HepG2 (cell line): ENCODE data around the gene GPT2. TPM values are rescaled to one million over a fixed set of nuclear protein-coding genes. Genes with fewer than 3 reads are reported as not detected.
A peak's percentile ranks its signal among the peaks of the same experiment; 100 is the strongest.

ENCODE experiments used
- AGO2 ChIP-seq: fragments of 200-400 bp; formaldehyde crosslinking; optimal IDR thresholded peaks from 2 replicates; pipeline ENCODE3; 2017; ENCODE audit warnings: mild to moderate bottlenecking, low read depth, low read length, moderate library complexity
- ATF7-NPFF ChIP-seq: sonication (generic); formaldehyde crosslinking; IDR thresholded peaks from 2 replicates; pipeline ENCODE4 v1.8.1; 2023; ENCODE audit warnings: mild to moderate bottlenecking, low read depth, missing genetic modification reagents, moderate library complexity
- DNMT3B ChIP-seq: conservative IDR thresholded peaks from 2 replicates; pipeline ENCODE4 v1.6.1; 2016; ENCODE audit warnings: missing biosample characterization, control low read depth
- FOSL2 ChIP-seq: sonication (generic); formaldehyde crosslinking; IDR thresholded peaks from 2 replicates; pipeline ENCODE4 v1.4.0; 2020; ENCODE audit warnings: missing genetic modification reagents
- HMGA1 ChIP-seq: sonication (generic); formaldehyde crosslinking; conservative IDR thresholded peaks from 2 replicates; pipeline ENCODE4 v1.4.0; 2020; ENCODE audit warnings: missing genetic modification reagents
- KLF12 ChIP-seq: sonication (generic); formaldehyde crosslinking; IDR thresholded peaks from 2 replicates; pipeline ENCODE4 v1.4.0; 2020; ENCODE audit warnings: missing genetic modification reagents, borderline replicate concordance
- KLF13 ChIP-seq: sonication (generic); formaldehyde crosslinking; IDR thresholded peaks from 2 replicates; pipeline ENCODE4 v1.4.0; 2020; ENCODE audit warnings: mild to moderate bottlenecking, missing genetic modification reagents
- NFIC ChIP-seq: IDR thresholded peaks from 2 replicates; pipeline ENCODE4 v1.6.1; 2012; ENCODE audit warnings: mild to moderate bottlenecking, low read length, inconsistent platforms
- NR3C1 ChIP-seq: sonication (generic); formaldehyde crosslinking; IDR thresholded peaks from 2 replicates; pipeline ENCODE4 v1.4.0; 2020; ENCODE audit warnings: missing genetic modification reagents
- SIX4 ChIP-seq: sonication (generic); formaldehyde crosslinking; IDR thresholded peaks from 2 replicates; pipeline ENCODE4 v1.4.0; 2020; ENCODE audit warnings: missing genetic modification reagents
- SRY ChIP-seq: sonication (generic); formaldehyde crosslinking; IDR thresholded peaks from 2 replicates; pipeline ENCODE4 v1.8.0; 2022; ENCODE audit warnings: mild to moderate bottlenecking, missing genetic modification reagents
- ZBTB38 ChIP-seq: sonication (generic); formaldehyde crosslinking; IDR thresholded peaks from 2 replicates; pipeline ENCODE4 v1.5.1; 2020; ENCODE audit warnings: mild to moderate bottlenecking, missing genetic modification reagents
- ZBTB7A ChIP-seq: sonication (generic); formaldehyde crosslinking; IDR thresholded peaks from 2 replicates; pipeline ENCODE4 v1.8.0; 2022; ENCODE audit warnings: mild to moderate bottlenecking, missing genetic modification reagents
- ZBTB8A ChIP-seq: sonication (generic); formaldehyde crosslinking; IDR thresholded peaks from 2 replicates; pipeline ENCODE4 v1.4.0; 2020; ENCODE audit warnings: mild to moderate bottlenecking, low read depth, missing genetic modification reagents, borderline replicate concordance
- ZMYM4 ChIP-seq: sonication (generic); formaldehyde crosslinking; IDR thresholded peaks from 2 replicates; pipeline ENCODE4 v1.8.1; 2023; ENCODE audit warnings: mild to moderate bottlenecking, missing genetic modification reagents
- ZNF451 ChIP-seq: sonication (generic); formaldehyde crosslinking; IDR thresholded peaks from 2 replicates; pipeline ENCODE4 v1.5.0; 2020; ENCODE audit warnings: mild to moderate bottlenecking, missing genetic modification reagents
- ZNF577 ChIP-seq: sonication (generic); formaldehyde crosslinking; IDR thresholded peaks from 2 replicates; pipeline ENCODE4 v1.4.0; 2020; ENCODE audit warnings: mild to moderate bottlenecking, low read depth, missing genetic modification reagents, borderline replicate concordance
- polyA plus RNA-seq, 8 experiments: library from polyadenylated mRNA; depleted of rRNA in 3 of 8; stranded (reverse) in 7 of 8; unstranded in 1 of 8; fragments of >200 nt; fragmentation: Illumina TruSeq in 4 of 8; extraction: Trizol in 4 of 8; gene quantifications; 2 replicates each; pipeline versions ENCODE4 v1.2.1 to v1.2.3, GENCODE V29; 2011 to 2016; ENCODE audit warnings: low read depth in 4 of 8, missing spikeins in 1 of 8, mixed read lengths in 1 of 8; ENCODE audit not compliant: insufficient read depth in 1 of 8
- total RNA-seq, 5 experiments: library from RNA; depleted of rRNA; stranded (reverse); fragments of >200 nt; fragmentation: Illumina TruSeq; extraction: Trizol; gene quantifications; 2 replicates each; pipeline ENCODE4 v1.2.3, GENCODE V29; 2016; ENCODE audit warnings: low read depth in 1 of 5
- TF ChIP-seq, protein P1 (sequence below): sonication (generic); formaldehyde crosslinking; IDR thresholded peaks from 2 replicates; pipeline ENCODE4 v1.5.0; 2020; ENCODE audit warnings: missing genetic modification reagents, mild to moderate bottlenecking, borderline replicate concordance
- TF ChIP-seq, protein P2 (sequence below): sonication (generic); formaldehyde crosslinking; IDR thresholded peaks from 2 replicates; pipeline ENCODE4 v1.4.0; 2020; ENCODE audit warnings: missing genetic modification reagents
- TF ChIP-seq, protein P3 (sequence below): sonication (generic); formaldehyde crosslinking; IDR thresholded peaks from 2 replicates; pipeline ENCODE4 v1.4.0; 2020; ENCODE audit warnings: missing genetic modification reagents

The GPT2 gene
- total and polyA plus RNA-seq, 2 of the 13 experiments (the other 11 are each of a cell fraction or from before 2014, with no cell fraction given): 138 to 267 TPM

DNA sequence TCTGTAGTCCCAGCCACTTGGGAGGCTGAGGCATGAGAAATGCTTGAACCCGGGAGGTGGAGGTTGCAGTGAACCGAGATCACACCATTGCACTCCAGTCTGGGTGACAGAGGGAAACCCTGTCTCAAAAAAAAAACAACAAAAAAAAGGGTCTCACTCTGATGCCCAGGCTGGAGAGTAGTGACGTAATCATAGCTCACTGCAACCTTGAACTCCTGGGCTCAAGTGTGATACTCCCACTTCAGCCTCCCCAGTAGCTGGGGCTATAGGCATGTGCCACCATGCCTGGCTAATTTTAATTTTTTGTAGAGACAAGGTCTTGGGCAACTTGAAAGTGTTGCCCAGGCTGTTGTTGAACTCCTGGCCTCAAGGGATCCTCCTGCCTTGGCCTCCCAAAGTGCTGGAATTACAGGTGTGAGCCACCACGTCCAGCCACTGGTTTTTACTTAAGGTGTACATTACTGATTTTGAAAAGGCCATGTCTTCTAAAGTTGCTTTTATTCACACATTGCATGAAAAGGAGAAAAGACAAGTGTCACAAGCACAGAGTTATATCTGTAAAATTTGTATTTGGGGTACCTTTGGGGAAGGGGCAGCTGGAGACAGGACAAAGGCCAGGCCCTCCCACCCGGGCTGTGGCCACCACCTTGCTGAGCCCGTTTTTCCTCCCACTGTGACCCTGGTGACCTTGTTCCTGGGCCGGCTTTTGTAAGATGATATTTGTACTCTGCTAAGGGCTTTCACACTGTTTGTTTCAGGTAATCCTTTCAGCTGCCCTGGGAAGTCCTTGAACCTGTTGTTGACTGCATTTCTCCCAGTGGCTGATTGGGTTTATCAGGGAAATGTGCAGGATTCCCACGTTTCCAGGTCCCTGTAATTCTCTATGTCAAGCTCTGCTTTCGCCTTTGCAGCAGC, 11.5 kb downstream of the GPT2 start (continued):
- TF ChIP-seq ZBTB8A (peak; percentile 29; the same call in 1 of the 2 replicates), SRY (CRISPR knock-in tag) (peak; percentile 79; the same call in 1 of the 2 replicates), FOSL2 (CRISPR knock-in tag) (peak; percentile 79), ZNF451 (no peak; the same call in 1 of the 2 replicates), KLF13 (no peak), SIX4 (CRISPR knock-in tag) (peak; percentile 98), KLF12 (CRISPR knock-in tag) (peak; percentile 45; the same call in 1 of the 2 replicates), NFIC (peak; percentile 88), NR3C1 (no peak), AGO2 (no peak), ZNF577 (CRISPR knock-in tag) (no peak), ATF7-NPFF (CRISPR knock-in tag) (peak; percentile 55), ZMYM4 (peak; percentile 70), DNMT3B (CRISPR knock-in tag) (no peak), ZBTB7A (CRISPR knock-in tag) (peak; percentile 84), HMGA1 (CRISPR knock-in tag) (no peak), ZBTB38 (CRISPR knock-in tag) (0 out of 2 replicates have a peak, but pooled peaks have one; percentile 16)
- TF ChIP-seq, protein P1, sequence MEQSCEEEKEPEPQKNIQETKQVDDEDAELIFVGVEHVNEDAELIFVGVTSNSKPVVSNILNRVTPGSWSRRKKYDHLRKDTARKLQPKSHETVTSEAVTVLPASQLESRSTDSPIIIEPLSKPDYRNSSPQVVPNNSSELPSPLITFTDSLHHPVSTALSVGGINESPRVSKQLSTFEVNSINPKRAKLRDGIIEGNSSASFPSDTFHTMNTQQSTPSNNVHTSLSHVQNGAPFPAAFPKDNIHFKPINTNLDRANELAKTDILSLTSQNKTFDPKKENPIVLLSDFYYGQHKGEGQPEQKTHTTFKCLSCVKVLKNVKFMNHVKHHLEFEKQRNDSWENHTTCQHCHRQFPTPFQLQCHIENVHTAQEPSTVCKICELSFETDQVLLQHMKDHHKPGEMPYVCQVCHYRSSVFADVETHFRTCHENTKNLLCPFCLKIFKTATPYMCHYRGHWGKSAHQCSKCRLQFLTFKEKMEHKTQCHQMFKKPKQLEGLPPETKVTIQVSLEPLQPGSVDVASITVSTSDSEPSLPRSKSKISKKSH: no peak
- TF ChIP-seq, protein P2, sequence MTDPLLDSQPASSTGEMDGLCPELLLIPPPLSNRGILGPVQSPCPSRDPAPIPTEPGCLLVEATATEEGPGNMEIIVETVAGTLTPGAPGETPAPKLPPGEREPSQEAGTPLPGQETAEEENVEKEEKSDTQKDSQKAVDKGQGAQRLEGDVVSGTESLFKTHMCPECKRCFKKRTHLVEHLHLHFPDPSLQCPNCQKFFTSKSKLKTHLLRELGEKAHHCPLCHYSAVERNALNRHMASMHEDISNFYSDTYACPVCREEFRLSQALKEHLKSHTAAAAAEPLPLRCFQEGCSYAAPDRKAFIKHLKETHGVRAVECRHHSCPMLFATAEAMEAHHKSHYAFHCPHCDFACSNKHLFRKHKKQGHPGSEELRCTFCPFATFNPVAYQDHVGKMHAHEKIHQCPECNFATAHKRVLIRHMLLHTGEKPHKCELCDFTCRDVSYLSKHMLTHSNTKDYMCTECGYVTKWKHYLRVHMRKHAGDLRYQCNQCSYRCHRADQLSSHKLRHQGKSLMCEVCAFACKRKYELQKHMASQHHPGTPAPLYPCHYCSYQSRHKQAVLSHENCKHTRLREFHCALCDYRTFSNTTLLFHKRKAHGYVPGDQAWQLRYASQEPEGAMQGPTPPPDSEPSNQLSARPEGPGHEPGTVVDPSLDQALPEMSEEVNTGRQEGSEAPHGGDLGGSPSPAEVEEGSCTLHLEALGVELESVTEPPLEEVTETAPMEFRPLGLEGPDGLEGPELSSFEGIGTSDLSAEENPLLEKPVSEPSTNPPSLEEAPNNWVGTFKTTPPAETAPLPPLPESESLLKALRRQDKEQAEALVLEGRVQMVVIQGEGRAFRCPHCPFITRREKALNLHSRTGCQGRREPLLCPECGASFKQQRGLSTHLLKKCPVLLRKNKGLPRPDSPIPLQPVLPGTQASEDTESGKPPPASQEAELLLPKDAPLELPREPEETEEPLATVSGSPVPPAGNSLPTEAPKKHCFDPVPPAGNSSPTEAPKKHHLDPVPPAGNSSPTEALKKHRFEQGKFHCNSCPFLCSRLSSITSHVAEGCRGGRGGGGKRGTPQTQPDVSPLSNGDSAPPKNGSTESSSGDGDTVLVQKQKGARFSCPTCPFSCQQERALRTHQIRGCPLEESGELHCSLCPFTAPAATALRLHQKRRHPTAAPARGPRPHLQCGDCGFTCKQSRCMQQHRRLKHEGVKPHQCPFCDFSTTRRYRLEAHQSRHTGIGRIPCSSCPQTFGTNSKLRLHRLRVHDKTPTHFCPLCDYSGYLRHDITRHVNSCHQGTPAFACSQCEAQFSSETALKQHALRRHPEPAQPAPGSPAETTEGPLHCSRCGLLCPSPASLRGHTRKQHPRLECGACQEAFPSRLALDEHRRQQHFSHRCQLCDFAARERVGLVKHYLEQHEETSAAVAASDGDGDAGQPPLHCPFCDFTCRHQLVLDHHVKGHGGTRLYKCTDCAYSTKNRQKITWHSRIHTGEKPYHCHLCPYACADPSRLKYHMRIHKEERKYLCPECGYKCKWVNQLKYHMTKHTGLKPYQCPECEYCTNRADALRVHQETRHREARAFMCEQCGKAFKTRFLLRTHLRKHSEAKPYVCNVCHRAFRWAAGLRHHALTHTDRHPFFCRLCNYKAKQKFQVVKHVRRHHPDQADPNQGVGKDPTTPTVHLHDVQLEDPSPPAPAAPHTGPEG (CRISPR knock-in tag): peak; percentile 59; the same call in 1 of the 2 replicates
- TF ChIP-seq, protein P3, sequence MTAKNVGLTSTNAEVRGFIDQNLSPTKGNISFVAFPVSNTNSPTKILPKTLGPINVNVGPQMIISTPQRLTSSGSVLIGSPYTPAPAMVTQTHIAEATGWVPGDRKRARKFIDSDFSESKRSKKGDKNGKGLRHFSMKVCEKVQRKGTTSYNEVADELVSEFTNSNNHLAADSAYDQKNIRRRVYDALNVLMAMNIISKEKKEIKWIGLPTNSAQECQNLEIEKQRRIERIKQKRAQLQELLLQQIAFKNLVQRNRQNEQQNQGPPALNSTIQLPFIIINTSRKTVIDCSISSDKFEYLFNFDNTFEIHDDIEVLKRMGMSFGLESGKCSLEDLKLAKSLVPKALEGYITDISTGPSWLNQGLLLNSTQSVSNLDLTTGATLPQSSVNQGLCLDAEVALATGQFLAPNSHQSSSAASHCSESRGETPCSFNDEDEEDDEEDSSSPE (CRISPR knock-in tag): peak; percentile 33; the same call in 1 of the 2 replicates
